GM12865 (cell line): ENCODE data around the gene DOK7.

Experiments
- DNase-seq: peaks from one replicate; pipeline ENCODE4 v3.0.0; 2010; ENCODE audit warnings: low read depth
- H3K4me3 ChIP-seq: 2 replicates; pipeline ENCODE4 v1.5.1; 2011; ENCODE audit warnings: mild to moderate bottlenecking, low read depth, low read length, control low read depth
- TF ChIP-seq, protein P1 (sequence below): IDR thresholded peaks from 2 replicates; pipeline ENCODE4 v1.5.1; 2011; ENCODE audit warnings: low read length, control low read depth, low read depth, inconsistent platforms; ENCODE audit not compliant: insufficient read depth; ENCODE audit errors: missing control alignments

DOK7 gene

DNA sequence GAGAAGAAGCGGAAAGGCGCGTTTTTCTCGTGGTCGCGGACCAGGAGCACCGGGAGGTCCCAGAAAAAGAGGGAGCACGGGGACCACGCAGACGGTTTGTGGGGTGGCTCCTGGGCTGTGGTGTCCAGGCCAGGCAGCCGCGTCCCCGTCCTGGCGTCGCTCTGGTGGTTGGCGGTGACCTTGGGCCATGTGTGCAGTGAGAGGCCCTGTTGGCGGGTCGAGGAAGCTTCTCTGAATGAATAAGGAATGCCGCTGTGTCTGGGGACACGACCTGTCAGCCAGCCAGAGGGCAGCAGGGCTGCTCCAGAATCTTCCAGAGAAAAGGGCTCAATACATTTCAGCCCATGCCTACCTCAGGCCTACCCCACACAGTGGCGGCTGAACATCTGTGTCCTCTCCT, 45.7 kb upstream of the DOK7 start:
- DNase-seq, result no peak
- no peak overlapping the region for H3K4me3 ChIP-seq
- TF ChIP-seq, protein P1, sequence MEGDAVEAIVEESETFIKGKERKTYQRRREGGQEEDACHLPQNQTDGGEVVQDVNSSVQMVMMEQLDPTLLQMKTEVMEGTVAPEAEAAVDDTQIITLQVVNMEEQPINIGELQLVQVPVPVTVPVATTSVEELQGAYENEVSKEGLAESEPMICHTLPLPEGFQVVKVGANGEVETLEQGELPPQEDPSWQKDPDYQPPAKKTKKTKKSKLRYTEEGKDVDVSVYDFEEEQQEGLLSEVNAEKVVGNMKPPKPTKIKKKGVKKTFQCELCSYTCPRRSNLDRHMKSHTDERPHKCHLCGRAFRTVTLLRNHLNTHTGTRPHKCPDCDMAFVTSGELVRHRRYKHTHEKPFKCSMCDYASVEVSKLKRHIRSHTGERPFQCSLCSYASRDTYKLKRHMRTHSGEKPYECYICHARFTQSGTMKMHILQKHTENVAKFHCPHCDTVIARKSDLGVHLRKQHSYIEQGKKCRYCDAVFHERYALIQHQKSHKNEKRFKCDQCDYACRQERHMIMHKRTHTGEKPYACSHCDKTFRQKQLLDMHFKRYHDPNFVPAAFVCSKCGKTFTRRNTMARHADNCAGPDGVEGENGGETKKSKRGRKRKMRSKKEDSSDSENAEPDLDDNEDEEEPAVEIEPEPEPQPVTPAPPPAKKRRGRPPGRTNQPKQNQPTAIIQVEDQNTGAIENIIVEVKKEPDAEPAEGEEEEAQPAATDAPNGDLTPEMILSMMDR, result no peak

DNA sequence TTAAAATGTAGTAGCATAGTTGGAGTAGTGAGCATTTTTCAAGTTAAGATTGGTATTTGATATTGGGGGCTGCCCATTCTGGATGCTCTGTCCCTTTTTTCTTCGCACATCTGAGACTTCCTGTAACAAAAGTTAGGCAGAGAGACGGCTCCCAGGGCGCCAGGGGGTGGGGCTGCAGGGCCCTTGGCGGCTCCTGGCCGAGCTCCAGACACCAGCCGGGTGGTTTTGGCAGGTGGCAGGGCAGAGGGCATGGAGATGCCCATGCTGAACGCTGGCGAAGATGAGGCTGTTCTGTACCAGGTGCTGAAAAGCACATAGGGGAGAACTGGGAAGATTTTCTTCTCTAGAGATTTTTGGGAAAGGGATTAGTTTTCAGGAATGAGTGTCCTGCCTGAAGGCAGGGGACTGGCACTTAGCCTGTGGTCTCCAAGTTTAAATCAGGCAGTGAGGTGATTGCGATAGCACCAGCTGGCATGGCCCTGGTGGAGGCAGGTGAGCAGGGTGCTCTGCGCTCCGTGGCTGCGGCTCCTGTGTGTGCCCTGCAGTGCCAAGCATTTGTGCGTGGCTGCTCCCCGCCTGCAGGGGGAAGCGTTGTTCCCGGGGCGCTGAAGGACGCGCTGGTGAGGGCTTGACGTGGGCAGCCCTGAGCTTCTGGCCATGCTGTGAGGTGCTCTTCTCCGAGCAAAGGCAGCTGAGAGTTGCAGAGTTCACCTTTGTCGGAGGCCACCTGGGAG, 44.9 kb upstream of the DOK7 start:
- TF ChIP-seq, protein P1, result no peak
- no peak for DNase-seq
- H3K4me3 ChIP-seq, result no peak overlapping the region

DNA sequence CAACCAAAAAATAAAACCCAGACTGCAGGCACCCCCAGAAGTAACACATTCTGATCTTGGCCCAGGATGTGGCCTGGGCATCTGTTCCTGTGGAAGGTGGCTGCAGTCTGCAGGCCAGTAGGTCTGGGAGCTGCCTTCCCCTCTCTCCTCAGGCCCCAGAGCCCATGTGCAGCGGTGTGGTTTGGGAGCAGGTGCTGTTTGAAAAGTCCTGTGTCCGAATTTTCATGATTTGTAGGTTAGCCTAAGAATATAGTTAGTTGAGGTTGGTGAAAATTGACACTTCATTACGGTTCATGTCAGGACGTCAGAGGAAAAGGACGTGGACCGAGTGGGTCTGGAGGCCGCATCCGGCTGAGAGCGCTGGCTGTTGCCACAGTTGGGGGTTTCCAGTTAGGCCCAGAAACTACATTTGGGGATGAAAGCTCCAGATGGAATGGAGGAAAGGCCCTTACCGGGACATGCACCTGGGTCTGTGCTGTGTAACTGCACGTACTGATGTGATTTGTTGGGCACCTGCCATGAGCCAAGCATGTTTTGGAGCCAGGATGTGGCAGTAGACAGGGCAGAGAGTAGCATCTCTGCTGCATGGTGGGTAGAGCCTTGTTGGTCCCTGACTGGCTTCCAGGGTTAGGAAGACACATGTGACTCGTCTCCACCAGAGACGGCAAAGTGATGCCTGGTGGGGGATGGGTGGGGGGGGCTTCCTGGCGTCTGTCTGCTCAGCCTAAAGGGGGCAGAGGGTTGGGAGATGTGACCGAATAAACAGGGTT, 43.1 kb upstream of the DOK7 start:
- TF ChIP-seq, protein P1, result no peak
- H3K4me3 ChIP-seq, result no peak overlapping the region
- no peak for DNase-seq

DNA sequence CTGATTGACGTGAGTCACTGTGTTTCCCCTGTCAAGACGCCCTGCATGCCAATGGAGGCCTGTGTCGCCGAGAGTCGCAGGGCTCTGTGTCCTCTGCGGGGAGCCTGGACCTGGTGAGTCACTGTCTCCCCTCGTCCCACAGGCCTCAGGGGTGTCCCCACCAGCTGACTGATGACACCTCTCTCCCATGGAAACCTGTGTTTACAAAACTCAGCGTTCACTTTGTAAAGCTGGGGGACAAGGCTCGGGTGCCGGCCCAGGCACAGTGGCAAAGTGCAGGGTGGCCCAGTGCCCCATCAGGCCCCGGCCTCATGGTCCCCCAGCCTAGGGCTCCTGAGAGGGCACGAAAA, 42.5 kb upstream of the DOK7 start:
- no peak overlapping the region for H3K4me3 ChIP-seq
- no peak for DNase-seq
- TF ChIP-seq, protein P1, result no peak

DNA sequence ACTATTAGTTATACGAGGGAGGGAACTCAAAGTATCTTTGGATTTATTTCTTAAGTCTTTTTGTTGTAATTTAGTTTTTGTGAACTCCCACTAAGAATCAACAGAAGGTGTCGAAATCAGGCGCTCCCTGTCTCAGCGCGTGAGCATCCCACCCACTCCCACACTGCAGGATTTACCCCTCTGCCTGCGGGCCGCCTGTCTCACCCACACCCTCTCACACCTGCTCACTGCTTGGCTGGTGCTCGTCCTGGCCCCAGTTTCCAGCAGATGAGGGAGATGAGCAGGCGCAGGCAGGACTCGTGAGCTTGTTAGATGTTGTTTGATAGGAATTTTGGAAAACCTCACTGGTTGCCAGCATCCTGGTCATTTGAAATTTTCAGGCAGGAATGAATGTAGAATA, 42.1 kb upstream of the DOK7 start:
- no peak for DNase-seq
- no peak overlapping the region for H3K4me3 ChIP-seq
- TF ChIP-seq, protein P1, result no peak

DNA sequence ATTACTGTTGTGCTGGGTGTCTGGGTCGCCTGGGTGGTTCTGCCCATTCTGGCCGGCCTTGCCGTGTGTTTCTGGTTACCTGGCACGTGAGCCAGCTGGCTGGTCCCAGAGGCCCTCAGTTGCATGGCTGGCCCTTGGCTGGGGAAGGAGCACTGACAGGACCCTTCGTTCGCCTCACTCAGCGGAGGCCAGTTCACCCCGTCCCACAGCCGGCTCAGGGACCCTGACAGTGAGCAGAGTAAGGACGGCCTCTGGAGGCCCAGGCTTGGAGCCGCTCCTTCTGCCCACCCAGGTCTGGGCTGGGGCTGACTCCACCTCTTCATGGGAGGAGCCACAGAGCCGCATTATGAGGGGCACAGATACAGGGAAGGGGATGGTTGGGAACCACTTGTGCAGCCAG, 41.6 kb upstream of the DOK7 start:
- no peak overlapping the region for H3K4me3 ChIP-seq
- TF ChIP-seq, protein P1, result no peak

DNA sequence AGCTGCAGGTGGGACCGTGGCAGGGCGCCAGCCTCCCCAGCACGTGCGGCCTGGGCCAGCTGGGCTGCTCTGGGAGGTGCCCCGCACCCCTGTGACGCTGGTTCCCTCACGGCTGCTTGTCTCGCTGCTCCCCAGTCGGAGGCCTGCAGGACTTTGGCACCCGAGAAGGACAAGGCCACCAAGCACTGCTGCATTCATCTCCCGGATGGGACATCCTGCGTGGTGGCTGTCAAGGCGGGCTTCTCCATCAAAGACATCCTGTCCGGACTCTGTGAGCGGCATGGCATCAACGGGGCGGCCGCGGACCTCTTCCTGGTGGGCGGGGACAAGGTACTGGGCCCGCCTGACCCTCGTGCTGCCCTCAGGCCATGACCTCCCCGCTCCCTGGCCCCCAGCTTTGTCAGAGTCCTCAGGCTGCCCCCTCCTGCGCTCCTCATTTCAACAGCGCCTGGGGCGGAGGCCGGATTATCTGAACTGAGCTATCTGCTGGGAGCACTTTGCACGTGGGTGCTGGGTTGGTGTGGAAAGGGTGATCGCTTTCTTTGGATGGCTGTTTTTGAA, 40.8 kb upstream of the DOK7 start:
- DNase-seq, result no peak
- TF ChIP-seq, protein P1, result no peak
- H3K4me3 ChIP-seq, result no peak overlapping the region

More for the DNA sequence above, 41.6 kb upstream of the DOK7 start:
- DNase-seq, result no peak
